HG03520 (cell line): ENCODE results near the gene CDC42BPB.

Source experiments
- ATAC-seq: cut with Tn5 transposase; IDR thresholded peaks from one replicate; pipeline ENCODE4 v1.9.1; 2021; ENCODE audit warnings: mild to moderate bottlenecking, moderate library complexity; ENCODE audit not compliant: unreplicated experiment

Gene CDC42BPB

GRCh38 chr14:103057372-103058163, at the start of gene CDC42BPB:
Gene CDC42BPB, minus strand, starts transcription at chr14:103057549. Its CDS starts 376 bp downstream, at chr14:103057173.
- ATAC-seq, result peak; percentile 70

GRCh38 chr14:103105580-103106150, 48.3 kb upstream of the CDC42BPB start:
- ATAC-seq, result no peak

GRCh38 chr14:103104654-103105452, 47.5 kb upstream of the CDC42BPB start:
- ATAC-seq, result no peak

GRCh38 chr14:103104389-103104653, 47.0 kb upstream of the CDC42BPB start:
- ATAC-seq, result no peak

- no peak for ATAC-seq
Measured at GRCh38 chr14:103103461-103104388, 46.4 kb upstream of the CDC42BPB start.

- ATAC-seq, result no peak
Measured at GRCh38 chr14:103102689-103103260, 45.4 kb upstream of the CDC42BPB start.

- no peak for ATAC-seq
Measured at GRCh38 chr14:103101963-103102688, 44.8 kb upstream of the CDC42BPB start.

GRCh38 chr14:103101257-103101962, 44.1 kb upstream of the CDC42BPB start:
- ATAC-seq, result no peak

GRCh38 chr14:103100281-103101121, 43.2 kb upstream of the CDC42BPB start:
- no peak for ATAC-seq

- no peak for ATAC-seq
Measured at GRCh38 chr14:103099733-103100280, 42.5 kb upstream of the CDC42BPB start.

GRCh38 chr14:103099081-103099732, 41.9 kb upstream of the CDC42BPB start:
- no peak for ATAC-seq

- ATAC-seq, result no peak
Measured at GRCh38 chr14:103097994-103098957, 40.9 kb upstream of the CDC42BPB start.

- ATAC-seq, result no peak
Measured at GRCh38 chr14:103097244-103097993, 40.1 kb upstream of the CDC42BPB start.

- no peak for ATAC-seq
Measured at GRCh38 chr14:103096387-103096786, 39.0 kb upstream of the CDC42BPB start.

GRCh38 chr14:103095210-103095778, 37.9 kb upstream of the CDC42BPB start:
- ATAC-seq, result no peak
